ENCODE measurements around the gene BRDT.
"Not testable (repeated sequence)": the region's sequence is repeated elsewhere in the genome, so short reads cannot be mapped to it uniquely, and the experiment has no call there.

The BRDT gene

GRCh38 chr1:91997607-91998195, 48.5 kb downstream of the BRDT start:
- peak; percentile 6 for DNase-seq

DNA sequence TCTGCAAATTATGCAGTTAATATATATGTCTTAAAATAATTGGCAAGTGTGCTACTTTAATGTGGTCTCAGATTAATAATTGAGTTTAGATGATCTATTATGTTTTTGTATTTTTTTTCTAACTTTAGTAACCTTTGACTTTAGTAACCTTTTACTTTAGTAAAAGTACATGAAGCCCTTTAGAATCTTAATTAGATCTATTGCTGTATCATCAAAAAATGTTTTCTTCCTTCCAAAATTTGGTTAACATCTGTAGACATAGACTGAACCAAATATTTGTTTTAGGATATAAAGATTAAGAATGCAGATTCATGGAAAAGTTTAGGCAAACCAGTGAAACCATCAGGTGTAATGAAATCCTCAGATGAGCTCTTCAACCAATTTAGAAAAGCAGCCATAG, 54.9 kb downstream of the BRDT start:
- no peak for DNase-seq

DNA sequence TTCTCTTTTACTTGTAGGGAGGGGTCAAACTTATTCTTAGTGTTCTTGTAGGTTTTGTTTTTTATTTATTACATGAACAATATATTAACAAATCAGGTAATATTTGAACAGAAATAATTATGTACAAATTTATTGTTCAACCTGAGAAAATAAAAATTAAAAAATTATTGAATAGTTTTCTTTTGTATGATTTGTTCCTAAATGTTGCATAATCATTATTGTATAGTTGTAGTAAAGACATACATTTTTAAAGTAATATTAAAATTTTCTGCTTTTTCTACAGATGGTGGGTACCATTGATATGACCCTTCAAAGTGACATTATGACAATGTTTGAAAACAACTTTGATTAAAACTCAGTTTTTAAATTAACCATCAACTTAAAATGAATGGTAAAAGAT, 64.7 kb downstream of the BRDT start:
- no peak for DNase-seq

DNA sequence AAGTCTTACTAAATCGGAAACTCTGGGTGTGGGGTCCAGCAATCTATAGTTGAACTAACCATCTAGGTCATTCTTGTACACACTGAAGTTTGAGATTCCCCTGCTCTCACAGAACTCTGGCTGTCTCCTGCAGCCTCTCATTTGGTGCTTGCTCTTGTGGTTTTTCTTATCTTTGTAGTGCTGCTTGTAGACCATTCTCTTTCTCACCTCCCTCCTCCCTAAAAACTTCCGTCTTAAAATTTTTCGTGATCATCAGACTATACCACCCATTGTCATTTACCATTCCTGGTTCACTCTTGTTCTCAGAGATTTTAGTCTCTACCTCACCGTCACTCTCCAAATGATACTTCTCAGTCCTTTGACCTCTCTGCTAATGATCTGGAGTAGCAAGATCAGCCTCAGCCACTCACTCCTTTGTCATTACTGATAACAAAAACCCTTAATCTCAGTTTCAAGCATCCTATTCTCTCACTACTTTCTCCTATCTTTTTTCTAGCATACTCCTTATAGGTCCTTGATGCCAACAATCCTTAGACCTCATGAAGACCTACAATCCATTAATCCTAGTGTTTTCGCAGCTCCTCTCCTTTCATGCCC, 67.6 kb downstream of the BRDT start:
- no peak for DNase-seq

DNA sequence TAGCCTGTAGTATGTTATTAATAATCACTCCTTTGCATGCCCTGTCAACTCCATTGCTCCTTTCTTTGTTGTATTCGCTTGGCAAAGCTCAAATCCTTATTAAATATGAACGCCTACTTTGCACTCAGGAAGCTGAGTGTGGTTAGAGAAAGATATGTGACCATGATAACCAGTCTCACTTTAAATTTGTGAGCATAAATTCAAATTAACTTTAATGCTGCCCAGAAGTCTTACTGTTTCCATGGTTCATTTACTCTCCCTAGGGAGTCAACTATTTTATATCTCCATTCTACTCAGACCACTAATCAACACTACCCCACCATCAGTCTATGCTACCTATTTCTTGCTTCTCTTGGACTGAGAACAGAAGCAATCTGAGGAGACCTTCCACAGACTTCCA, 68.5 kb downstream of the BRDT start:
- no peak for DNase-seq

DNA sequence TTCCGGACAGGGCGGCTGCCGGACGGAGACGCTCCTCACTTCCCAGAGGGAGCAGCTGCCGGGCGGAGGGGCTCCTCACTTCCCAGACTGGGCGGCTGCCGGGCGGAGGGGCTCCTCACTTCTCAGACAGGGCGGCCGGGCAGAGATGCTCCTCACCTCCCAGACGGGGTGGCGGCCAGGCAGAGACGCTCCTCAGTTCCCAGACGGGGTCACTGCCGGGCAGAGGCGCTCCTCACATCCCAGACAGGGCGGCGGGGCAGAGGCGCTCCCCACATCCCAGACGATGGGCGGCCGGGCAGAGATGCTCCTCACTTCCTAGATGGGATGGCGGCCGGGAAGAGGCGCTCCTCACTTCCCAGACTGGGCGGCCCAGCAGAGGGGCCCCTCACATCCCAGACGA, 76.8 kb downstream of the BRDT start:
- not testable (repeated sequence) for DNase-seq

DNA sequence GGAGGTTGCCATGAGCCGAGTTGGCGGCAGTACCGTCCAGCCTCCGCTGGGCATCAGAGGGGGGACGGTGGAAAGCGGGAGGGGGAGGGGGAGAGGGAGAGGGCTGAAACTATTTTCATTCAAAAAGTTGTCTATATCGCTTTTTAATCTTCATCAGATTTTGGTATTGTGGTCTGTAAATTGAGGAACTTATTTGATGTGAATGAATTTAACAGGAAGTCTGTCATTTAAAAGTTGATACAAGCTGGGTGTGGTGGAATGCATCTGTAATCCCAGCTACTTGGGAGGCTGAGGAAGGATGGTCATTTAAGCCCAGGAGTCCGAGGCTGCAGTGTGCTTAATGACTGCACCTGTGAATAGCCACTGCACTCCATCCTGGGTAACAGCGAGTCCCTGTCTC, 77.6 kb downstream of the BRDT start:
- DNase-seq: no peak

GRCh38 chr1:92029241-92029922, 80.2 kb downstream of the BRDT start:
- no peak for DNase-seq

- no peak for DNase-seq
These were observed 81.5 kb downstream of the BRDT start for GRCh38 chr1:92030656-92031107.

DNA sequence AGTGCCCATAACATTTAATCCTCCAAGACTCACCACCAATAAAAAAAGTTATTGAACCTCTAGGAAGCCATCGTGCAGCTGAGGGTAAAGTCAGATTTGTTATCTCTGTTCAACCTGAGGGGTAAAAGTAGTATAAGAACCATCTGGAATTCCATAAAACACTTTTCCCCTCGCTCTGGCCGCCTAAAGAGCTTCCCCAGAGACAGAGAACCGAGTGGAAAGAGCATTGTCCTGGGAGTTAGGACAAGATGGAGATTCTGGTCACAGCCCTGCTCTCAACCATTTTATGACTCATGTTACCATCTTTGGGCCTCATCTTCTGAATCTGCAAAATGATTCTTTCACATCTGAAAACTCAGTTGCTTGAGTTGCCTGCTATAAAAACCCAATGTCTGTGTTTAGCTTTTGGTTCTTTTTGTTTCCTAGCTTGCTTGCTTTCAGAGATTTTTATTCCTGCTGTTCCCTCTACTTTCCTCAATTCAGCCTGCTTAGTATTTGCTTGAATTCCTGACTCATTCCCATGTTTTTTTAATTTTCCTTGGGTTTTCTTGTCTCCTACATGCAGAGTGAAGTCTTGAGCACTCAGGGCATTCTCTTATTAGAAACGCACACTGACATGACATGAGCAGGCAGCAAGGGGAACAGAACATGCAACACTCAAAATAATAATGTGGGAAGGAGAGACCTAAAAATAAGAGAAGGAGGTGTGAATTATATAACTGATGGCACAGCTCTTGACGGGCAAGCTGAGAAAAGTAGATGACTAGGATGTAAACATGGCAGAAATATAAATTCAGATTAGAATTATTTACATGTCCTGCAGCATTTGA, 82.3 kb downstream of the BRDT start:
- DNase-seq: no peak

DNA sequence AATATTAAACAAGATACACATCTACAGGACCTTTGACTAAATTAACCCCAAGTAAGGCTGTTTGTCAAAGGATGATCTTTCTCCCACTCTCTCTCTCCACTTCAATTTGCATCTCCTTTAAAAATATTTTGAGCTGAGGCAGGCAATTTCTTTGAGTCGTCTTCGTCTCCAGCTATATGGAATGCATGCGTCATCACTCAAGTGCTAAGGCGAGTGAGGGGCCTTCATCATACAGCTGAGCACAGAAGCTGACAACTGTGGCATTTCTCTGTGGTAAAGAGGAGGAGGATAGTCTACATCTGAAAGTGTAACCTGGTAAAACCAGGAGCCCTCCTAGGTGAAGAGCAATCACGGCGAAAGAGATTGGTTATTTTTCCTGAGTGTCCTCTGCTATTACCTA, 88.2 kb downstream of the BRDT start:
- DNase-seq: no peak

GRCh38 chr1:92038695-92039346, 89.6 kb downstream of the BRDT start:
- no peak for DNase-seq

- DNase-seq: no peak
These were observed 91.8 kb downstream of the BRDT start for GRCh38 chr1:92040971-92041370.

DNA sequence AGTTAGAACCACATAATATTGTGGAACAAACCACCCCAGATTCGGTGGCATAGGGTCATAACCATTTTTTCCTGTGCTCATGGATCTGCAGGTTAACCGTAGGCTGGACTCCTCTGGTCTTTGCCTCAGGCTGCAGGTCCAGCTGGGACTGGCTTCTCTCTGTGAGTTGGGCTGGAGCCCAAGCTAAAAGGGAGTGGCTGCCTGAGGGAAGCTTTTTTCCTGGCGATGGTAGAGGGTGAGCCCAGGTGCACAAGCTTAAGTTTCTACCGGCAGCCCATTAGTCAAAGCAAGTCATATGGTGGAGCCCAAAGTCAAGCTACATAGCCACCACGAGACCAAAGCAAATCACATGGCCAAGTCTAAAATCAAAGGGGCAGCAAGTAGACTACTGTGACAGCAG, 94.4 kb downstream of the BRDT start:
- no peak for DNase-seq

GRCh38 chr1:92045766-92046495, 96.7 kb downstream of the BRDT start:
- DNase-seq: no peak

DNA sequence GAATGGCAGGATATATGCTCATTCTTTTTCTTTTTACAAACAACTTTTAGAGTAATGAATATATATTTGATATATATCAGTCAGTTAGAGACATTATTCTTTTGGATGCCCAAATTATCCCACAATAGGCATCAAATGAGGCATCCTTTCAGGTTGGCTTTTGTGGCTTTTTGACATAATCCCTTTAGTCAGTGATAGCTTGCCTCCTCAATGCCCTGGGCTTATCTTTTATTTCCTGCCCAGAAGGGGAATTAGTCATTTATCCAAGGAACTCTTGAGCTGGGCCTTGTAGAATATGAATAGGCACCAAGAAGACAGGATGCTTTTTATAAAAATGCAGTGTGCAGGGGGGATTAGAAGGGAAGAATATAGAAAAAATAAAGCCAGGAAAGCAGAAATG, 102.7 kb downstream of the BRDT start:
- DNase-seq: no peak
